GM19463 (cell line): ENCODE results near the gene COL19A1.
"Not testable (repeated sequence)": the region's sequence is repeated elsewhere in the genome, so short reads cannot be mapped to it uniquely, and the experiment has no call there.

ENCODE experiments used
- ATAC-seq: cut with Tn5 transposase; IDR thresholded peaks from one replicate; pipeline ENCODE4 v1.9.1; 2021; ENCODE audit warnings: mild to moderate bottlenecking, moderate library complexity; ENCODE audit not compliant: unreplicated experiment

Gene COL19A1

DNA sequence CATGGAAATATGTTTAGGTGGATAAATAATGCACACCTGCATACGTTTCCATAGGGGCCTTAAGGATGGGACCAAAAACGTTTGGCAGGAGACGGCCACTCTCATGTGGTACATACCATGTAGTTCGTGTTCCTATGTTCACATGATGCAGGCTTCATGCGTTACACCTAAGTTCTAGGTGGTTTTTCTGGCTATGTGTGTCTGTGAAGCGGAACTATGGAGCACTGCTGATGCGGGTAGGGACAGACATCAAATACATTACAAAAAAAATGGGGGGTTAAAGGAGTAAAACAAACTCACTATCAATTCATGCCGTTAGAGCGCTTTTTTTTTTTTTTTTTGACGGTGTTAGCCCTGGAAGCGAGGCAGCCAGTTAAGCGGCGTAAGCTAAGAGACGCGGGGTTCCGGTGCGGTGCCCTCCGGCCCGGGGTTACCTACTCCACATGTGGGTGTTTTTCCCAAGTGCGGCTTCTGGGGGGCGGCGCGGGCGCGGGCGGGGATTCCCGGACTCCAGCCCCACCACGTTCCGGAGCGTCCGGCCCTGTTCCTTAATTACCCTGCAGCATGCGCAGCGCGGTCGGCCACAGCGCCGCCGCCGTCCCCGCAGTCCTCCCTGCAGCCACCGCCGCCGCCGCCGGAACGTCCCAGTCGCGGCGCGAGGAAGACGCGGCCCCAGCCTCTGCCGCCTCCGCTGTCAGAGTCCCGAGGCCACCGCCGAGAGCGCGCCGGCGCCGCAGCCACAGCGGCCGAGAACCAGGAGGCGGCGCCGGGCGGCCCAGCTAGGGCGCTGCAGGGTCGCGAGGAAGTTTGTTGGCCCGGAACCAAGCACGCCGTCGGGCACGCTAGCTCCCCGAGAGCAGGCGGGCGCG, 648 bp downstream of the COL19A1 start:
- peak; percentile 56 for ATAC-seq

DNA sequence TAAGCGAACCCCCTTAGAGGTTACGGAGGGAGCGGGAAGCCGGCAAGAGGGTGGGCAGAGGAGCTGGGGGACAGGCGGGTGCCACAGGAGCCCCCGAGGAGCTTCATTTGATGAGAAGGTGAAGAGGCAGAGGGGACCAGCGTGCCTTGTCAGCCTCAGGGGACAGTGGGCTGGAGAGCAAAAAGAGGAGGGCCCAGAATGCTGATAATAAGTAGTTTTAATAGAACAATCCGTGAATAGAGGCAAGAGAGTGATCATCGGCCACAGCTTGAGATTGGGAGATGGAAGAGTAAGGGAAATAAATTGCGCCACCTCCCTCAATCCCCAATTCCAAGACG, 1.3 kb downstream of the COL19A1 start:
- no peak for ATAC-seq

DNA sequence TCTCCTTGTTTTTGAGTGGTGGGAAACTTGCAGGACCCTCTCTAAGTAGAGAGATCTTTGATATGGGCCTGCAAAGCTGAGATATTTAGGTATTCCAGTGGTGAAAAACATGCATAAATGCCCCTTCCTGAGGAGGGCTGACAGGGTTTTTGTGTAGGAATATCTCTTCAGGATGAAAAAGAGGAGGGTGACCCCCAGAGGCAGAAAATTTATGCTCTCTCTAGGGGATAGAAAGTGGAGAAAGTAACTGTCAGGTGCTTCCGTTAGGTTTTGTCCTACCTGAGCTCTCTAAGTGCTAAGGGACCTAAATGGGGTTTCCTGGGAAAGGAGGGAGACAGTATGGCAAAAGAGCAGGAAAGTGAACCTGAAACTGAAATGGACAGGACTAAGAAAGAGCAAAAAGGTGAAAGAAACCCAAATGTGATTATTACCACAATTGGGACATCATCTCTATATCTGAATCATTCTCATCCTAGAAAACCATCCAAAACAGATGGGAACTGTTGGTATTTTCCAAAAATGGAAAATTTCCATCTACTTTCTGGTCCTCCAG, 2.0 kb downstream of the COL19A1 start:
- ATAC-seq = no peak

DNA sequence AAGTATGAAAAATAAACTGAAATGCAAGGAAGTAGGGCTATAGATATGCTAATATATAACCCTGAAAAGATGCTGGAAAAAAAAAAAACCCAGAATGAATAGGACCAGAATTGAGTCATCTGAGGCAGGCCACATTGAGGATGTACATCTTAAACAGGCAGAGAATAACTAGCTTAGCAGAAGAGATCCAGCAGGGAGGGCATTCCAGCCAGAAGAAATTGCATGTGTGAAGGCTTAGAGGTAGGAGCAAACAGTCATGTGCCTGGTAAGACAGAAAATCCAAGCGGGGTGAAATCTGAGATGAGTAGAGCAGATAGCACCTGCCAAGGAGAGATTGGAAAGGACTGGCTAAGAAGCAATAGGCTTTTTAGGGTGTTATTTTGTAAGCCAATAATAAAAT, 2.6 kb downstream of the COL19A1 start:
- no peak for ATAC-seq

DNA sequence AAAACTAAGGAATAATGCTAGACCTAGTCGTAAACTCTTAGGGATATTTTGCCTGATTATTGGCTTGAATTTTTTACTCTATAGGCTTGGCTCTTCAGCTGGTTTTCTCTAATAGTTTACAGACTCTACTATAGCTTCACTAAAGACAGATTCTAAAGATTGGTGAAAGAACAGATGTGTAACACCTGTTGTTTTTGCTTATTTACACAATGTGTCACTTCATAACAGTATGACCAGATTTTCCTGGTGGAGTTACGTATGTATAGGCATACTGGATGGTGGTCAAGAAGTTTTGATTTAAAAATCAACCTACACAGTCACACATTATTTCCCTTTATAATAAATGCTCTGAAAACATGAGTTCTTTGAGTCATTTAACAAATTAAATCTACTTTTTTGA, 4.8 kb downstream of the COL19A1 start:
- no peak for ATAC-seq

DNA sequence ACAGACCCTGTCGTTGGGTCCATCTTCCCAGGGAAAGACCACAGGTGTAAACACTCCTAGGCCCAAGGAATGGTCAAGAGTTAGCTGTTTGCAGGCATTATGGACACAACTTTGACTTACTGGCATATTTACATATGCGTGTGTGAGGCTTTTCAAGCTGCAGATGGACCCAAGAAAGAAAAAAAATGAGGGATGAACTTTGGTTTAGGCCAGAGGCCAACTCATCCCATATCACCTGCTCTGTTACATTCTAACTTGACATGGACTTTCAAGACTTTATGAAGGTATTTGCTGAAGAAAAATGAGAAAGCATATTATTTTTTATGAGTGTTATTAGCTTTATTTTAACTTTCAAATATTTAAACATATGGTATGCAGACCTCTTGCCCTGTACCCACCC, 6.9 kb downstream of the COL19A1 start:
- no peak for ATAC-seq

DNA sequence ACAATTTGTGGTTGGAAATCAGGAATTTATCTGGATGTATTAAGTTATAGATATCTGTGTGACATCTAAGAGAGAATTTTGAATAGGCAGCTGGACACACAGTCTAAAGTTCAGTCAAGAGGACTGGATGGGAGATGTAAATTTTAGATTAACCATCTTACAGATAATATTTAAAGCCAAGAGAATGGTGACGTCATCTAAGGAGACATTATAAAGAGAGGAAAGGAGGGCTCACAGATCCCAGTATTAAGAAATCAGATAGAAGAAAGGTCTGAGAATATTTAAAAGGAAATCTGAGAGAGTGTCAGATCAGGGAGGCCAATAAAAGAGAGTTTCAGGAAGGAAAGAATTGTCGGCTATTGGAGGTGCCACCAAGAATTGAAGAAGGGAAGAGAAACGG, 9.4 kb downstream of the COL19A1 start:
- ATAC-seq = no peak

DNA sequence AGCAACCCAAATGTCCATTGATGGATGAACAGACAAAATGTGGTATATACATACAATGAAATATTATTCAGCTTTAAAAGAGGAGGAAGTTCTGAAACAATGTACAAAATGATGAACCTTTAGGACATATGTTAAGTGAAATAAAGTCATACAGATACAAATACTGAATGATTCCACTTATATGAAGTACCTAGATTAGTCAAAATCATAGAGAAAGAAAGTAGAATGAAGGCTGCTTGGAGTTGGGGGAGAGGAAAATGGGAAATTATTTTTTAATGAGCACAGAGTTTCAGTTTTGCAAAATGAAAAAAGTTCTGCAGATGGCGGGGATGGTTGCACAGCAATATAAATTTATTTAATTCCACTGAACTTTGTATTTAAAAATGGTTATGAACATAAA, 12.4 kb downstream of the COL19A1 start:
- ATAC-seq = no peak

DNA sequence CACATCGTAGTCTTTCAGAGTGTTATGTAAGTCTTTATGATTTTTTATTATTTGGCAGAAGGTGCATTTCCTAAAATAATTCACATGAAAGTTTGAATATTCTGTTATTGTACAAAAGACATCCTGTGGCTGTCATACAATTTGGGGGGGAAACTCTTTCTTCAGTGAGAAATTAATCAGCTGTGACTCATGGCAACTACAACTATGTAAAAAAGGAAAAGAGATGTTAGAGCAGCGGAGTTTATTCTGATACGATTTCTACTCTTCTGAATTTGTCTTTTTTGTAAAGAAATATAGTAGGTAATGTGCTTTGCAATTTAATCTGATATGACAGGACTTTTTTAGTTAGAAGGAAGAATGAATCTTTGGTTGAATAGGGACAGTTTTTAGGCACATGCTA, 14.2 kb downstream of the COL19A1 start:
- ATAC-seq = peak; percentile 27

DNA sequence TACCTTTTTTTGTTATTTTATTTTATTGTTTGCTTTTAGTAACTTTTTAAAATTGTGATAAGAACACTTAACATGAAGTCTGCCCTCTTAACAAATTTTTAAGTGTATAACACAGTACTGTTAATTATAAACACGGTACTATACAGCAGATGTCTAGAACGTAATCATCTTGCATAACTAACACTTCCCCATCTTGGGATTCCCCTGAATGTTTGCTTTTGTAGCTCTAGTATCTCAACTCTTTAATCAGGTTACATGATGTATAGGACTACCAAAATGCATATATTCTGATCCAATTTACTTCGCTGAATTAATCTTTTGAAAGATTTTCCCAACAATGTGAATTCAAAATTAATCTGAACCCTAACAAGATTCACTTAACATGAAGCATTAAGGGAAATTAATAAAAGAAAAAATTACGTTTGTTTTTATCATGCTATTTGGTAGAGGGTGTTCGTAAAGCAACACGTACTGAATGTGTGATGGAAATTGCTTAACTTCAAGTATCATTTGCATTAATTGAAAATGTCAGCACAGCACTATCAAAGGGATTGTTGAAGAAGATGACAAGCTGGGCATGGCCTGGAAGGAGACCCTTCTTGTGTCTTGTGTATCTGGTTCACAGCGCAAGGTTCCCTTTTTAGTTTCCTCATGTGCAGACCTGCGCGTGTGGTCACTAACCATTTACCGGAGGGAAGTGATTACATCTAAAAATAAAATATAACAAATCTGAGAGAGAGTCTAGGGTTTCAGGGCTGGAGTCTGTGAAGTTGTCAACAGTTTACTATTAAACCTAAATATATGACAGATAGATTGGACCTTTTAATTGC, 15.2 kb downstream of the COL19A1 start:
- peak; percentile 82 for ATAC-seq

DNA sequence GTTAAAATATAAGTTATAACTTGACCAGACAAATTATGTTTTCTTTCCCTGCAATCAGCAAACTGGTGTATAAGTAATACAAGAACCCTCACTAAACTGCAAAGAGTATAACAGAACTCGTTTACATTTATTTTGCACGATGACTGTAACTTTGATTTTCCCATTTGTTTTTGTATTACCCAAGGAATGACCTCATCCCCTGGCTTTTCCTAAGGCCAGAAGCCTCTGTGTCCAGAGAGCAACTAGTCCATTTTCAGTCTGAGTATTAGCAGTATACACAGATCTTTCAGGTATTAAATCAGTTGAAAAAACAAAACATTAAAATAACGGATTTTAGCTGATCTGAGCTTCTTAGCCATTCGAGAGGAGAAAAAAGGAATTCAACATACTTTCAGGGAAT, 17.2 kb downstream of the COL19A1 start:
- no peak for ATAC-seq

DNA sequence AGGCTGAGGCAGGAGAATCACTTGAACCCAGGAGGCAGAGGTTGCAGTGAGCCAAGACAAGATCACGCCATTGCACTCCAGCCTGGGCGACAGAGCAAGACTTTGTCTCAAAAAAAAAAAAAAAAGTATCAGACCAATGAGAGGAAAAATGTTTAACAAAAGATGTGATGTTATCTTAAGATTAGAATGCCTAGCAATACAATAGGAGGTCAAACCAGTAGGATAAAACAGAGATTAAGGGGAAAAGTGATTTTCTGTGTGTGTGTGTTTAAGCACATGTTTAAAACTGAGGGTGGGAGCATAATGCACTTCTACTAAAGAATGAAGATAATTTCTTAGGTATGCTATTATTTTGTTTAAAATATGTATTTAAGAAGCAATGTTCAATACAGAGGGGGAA, 17.9 kb downstream of the COL19A1 start:
- ATAC-seq = no peak

DNA sequence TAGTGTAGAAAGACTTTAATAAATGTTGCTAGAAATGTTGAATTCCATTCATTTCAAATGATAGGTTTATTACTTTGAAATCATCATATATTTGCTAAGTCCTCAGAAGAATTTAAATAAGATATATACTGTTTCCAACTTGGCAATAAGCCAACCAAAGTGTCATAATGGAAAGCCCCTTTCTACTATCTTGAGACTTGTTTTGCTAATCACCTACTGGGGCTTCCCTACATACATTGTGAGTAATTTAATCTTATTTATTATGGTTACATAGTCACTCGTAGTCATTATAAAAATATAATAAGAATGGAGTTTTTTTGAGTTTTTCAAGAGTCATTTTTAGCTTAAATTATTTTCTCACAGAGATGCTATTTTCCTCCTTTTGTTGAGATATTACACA, 20.7 kb downstream of the COL19A1 start:
- peak; percentile 70 for ATAC-seq

DNA sequence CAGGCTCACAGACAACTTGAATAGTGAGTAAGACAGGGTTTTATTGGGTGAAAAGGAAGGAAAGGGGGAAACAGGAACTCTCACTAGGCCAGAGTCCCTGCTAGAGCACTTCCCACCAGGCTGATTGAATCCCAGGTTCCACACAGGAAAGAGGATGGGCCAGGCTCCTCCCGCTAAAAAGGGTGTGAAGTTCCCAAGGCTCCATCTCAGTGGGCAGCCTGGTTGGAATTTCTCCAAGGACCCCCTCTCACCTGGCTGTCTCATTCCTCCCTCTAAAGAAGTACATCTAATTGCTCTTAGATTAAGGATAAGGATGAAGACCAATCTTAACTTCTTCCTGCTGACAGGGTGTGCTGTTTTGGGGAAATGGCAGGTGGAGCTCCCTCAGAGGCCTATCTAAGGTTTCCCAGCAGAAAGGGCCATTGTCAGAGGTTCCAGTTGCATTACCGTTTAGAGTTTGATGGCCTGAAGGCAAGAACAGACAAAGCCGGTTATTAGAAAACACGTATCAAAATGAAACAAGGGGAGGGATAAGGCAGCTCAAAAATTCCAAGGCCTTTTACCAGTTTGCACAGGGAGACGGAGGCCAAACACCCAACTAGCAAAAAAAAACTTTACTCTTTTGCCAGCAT, 21.5 kb downstream of the COL19A1 start:
- ATAC-seq = no peak

DNA sequence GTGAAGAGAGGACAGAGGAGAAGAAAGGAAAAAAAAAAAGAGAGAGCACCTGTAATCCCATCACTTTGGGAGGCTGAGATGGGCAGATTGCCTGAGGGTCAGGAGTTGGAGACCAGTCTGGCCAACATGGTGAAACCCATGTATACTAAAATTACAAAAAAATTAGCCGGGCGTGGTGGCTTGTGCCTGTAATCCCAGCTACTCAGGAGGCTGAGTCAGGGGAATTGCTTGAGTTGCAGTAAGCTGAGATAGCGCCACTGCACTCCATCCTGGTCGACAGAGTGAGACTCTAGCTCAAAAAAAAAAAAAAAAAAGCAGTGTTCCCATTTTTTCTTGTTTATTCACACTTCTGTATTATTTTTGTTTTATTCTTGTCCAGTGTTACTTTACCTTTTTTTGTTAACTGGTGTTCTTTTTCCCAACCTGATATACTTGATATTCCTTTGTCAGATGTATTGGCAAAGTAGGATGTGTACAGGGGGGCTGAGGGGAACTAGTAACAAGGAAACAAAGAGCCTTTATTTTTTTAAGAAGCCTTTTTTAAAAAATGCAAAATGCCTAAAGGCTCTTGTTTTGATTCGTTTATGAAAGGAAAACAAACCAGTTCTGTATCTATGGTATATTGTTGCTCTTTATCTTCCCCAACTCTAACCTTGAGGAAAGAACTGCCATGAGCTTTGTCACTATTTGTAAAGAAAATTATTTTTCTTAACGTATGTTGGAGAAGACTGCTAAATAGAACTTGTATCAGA, 22.3 kb downstream of the COL19A1 start:
- ATAC-seq = no peak

DNA sequence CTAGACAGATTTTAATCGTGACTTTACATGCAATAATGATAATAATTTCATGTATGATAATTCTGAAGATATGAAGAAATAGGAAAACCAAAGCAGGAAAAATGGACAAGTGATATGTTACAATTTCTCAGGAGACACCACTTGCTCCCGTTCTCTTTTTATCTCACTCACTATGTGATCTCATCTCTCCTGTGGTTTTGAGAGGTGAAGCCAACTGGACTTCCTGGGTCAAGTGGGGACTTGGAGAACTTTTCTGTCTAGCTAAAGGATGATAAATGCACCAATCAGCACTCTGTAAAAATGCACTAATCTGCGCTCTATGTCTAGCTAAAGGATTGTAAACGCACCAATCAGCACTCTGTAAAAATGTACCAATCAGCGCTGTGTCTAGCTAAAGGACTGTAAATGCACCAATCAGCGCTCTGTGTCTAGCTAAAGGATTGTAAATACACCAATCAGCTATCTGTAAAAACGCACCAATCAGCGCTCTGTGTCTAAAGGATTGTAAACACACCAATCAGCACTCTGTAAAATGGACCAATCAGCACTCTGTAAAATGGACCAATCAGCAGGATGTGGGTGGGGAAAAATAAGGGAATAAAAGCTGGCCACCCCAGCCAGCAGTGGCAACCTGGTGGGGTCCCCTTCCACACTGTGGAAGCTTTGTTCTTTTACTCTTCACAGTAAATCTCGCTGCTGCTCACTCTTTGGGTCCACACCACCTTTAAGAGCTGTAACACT, 23.0 kb downstream of the COL19A1 start:
- not testable (repeated sequence) for ATAC-seq

DNA sequence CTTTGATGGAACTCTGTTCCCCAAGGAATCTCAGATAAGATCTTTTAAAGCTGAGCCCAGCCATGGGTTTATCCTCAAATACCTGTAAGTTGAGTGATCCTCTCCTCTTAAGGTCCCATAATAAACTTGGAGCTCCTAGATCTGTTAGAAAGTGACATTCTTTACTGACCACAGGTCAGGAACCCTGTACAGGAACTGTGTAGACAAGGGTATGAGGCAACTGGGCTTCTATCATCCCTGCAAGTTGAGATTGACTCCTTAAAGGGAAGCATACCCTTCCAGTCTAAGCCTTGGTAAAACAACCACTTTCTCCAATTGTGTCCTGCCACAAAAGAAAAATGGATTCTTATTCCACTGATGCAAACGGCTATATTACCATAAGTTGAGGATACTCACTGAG, 26.2 kb downstream of the COL19A1 start:
- not testable (repeated sequence) for ATAC-seq

DNA sequence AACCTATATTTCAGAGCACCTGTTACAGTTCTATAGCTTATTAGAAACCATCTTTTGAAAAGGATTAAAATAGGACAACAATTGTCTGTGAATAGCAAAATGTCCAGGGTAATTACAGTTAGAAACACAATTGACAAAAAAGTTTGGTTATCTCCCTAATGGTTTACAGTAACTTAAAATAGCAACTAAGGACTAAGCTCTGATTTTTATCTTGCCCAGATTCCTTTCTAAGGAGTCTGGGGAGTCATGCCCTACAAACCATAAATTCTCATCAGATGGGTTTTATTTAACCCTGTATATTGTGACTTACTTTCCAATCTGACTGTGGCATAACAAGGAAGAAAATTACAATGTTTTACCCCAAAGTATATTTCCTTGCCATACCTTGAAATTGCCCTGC, 26.9 kb downstream of the COL19A1 start:
- ATAC-seq = not testable (repeated sequence)

DNA sequence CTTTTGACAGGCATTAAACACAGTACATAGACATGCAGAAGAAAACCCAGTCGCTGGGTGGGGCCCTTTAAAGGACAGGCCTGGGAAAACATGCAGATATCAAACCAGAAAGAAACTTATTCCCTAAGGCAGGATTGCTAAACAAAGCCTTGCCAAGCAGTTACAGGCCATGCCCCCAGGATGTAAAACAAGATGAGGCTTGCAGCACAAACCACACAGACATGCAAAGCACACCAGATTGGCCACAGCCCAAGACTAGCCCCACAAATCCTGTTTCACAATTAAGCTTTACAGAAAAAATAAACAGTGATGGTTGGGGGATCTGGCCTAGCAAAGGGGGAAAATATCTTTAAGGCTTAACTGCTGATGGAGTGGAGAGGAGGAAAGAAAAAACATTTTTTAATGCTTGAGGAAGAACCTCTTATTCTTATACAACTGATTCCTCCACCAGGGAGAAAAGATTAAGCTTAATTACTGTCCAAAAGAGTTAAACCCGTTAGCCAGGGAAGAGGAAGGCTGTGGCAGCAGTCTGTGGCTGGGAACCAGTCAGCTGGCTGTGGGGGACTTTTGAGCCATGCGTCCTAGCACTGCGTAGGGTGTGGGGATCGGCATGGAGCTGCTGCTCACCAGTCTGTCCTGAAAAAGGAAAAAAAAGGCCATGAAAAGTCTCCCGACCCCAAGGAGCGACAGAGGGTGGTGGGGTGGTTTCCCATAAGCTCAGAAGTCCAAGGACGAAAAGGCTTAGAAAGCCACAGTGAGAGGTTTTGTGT, 28.4 kb downstream of the COL19A1 start:
- peak; percentile 65 for ATAC-seq
